Suprapubic skin (tissue), 4 donors: ENCODE data around the gene GALNT13. TPM values are rescaled to one million over a fixed set of nuclear protein-coding genes. Genes with fewer than 3 reads are reported as not detected.

Experiments
- DNase-seq, 2 donors: peaks; one replicate each; pipeline ENCODE4 v3.0.0-alpha.2; 2019; ENCODE audit warnings: low spot score in 2 of 2
- H3K27ac ChIP-seq: fragments of 200-600 bp; sonication (generic); one replicate; pipeline ENCODE4 v1.5.1; 2019
- H3K27me3 ChIP-seq: fragments of 200-600 bp; sonication (generic); one replicate; pipeline ENCODE4 v1.5.1; 2019
- H3K36me3 ChIP-seq: fragments of 200-600 bp; sonication (generic); one replicate; pipeline ENCODE4 v1.5.1; 2019
- H3K4me1 ChIP-seq: fragments of 200-600 bp; sonication (generic); one replicate; pipeline ENCODE4 v1.5.1; 2019
- H3K4me3 ChIP-seq: fragments of 200-600 bp; sonication (generic); one replicate; pipeline ENCODE4 v1.5.1; 2019; ENCODE audit warnings: mild to moderate bottlenecking
- H3K9me3 ChIP-seq: fragments of 200-600 bp; sonication (generic); one replicate; pipeline ENCODE4 v1.5.1; 2019
- CTCF ChIP-seq, 2 donors: fragments of 200-600 bp in 1 of 2; fragments of 450-650 bp in 1 of 2; sonication (generic) in 1 of 2; IDR thresholded peaks; one replicate each; pipeline ENCODE4 v1.5.1; 2016 to 2019; ENCODE audit warnings: antibody characterized with exemption in 2 of 2, mild to moderate bottlenecking in 1 of 2, moderate library complexity in 1 of 2
- EP300 ChIP-seq: sonication (generic); formaldehyde crosslinking; IDR thresholded peaks from one replicate; pipeline ENCODE4 v1.6.1; 2017; ENCODE audit warnings: antibody characterized with exemption
- POLR2A ChIP-seq, 2 donors: fragments of 450-650 bp; IDR thresholded peaks; one replicate each; pipeline ENCODE4 v1.6.1; 2017; ENCODE audit warnings: antibody characterized with exemption in 2 of 2, mild to moderate bottlenecking in 2 of 2, moderate library complexity in 2 of 2
- POLR2AphosphoS5 ChIP-seq, 3 donors: sonication (generic); formaldehyde crosslinking; IDR thresholded peaks; one replicate each; pipeline ENCODE4 v1.6.1; 2017; ENCODE audit warnings: antibody characterized with exemption in 3 of 3
- WGBS: methylation state at CpG from one replicate; pipeline ENCODE4 v1.1.5; 2018; 5-methylcytosine and 5-hydroxymethylcytosine counted together
- total RNA-seq, 4 donors: library from RNA; depleted of rRNA; stranded (reverse); fragments of >200 nt; gene quantifications; one replicate each; pipeline ENCODE4 v1.1.0, GENCODE V29; 2016

GALNT13 gene
- total RNA-seq, 4 donors from 2014 or later = 0.19 to 0.97 (median 0.54) TPM

- WGBS = 85% methylated on average over 2 of the region's 2 CpGs
- Histone ChIP-seq H3K27me3 (no peaks in the 10 kb centered on the region), H3K27ac (no peak overlapping the region), H3K36me3 (no peaks in the 10 kb centered on the region), H3K4me1 (no peaks in the 10 kb centered on the region), H3K9me3 (no peaks in the 10 kb centered on the region), H3K4me3 (no peak overlapping the region)
- TF ChIP-seq POLR2A (IDR thresholded peaks at IDR 0.05) (no peak), EP300 (no peak), POLR2AphosphoS5 (IDR thresholded peaks at IDR 0.05) (no peak), CTCF (IDR thresholded peaks at IDR 0.05) (no peak)
- no peak for DNase-seq
Observed at GRCh38 chr2:154427453-154427852, 555.7 kb downstream of the GALNT13 start.

GRCh38 chr2:154428022-154428421 lies 556.3 kb downstream of the GALNT13 start:
- 92% methylated on average over 8 of the region's 8 CpGs for WGBS
- TF ChIP-seq EP300 (no peak), POLR2AphosphoS5 (IDR thresholded peaks at IDR 0.05) (no peak), CTCF (IDR thresholded peaks at IDR 0.05) (no peak), POLR2A (IDR thresholded peaks at IDR 0.05) (no peak)

GRCh38 chr2:154433010-154433409 lies 561.3 kb downstream of the GALNT13 start:
- no peak for DNase-seq
- TF ChIP-seq POLR2AphosphoS5 (IDR thresholded peaks at IDR 0.05) = no peak
- no peak for TF ChIP-seq EP300
- no peak for TF ChIP-seq CTCF (IDR thresholded peaks at IDR 0.05)
- TF ChIP-seq POLR2A (IDR thresholded peaks at IDR 0.05) = no peak
- Histone ChIP-seq H3K27me3 (no peaks in the 10 kb centered on the region), H3K27ac (no peak overlapping the region), H3K4me3 (no peak overlapping the region), H3K4me1 (no peaks in the 10 kb centered on the region), H3K9me3 (no peaks in the 10 kb centered on the region), H3K36me3 (no peaks in the 10 kb centered on the region)

More at GRCh38 chr2:154428022-154428421, 556.3 kb downstream of the GALNT13 start:
- no peaks in the 10 kb centered on the region for H3K27me3 ChIP-seq
- no peaks in the 10 kb centered on the region for H3K36me3 ChIP-seq
- no peak for DNase-seq
- H3K4me1 ChIP-seq = no peaks in the 10 kb centered on the region
- no peak overlapping the region for H3K27ac ChIP-seq
- H3K9me3 ChIP-seq = no peaks in the 10 kb centered on the region
- no peak overlapping the region for H3K4me3 ChIP-seq

- H3K9me3 ChIP-seq = no peaks in the 10 kb centered on the region
- no peak overlapping the region for H3K27ac ChIP-seq
- WGBS = 80% methylated on average over 8 of the region's 8 CpGs
- no peak overlapping the region for H3K4me3 ChIP-seq
- TF ChIP-seq EP300 (no peak), CTCF (IDR thresholded peaks at IDR 0.05) (no peak), POLR2A (IDR thresholded peaks at IDR 0.05) (no peak), POLR2AphosphoS5 (IDR thresholded peaks at IDR 0.05) (no peak)
- H3K36me3 ChIP-seq = no peaks in the 10 kb centered on the region
- H3K4me1 ChIP-seq = no peaks in the 10 kb centered on the region
- DNase-seq = no peak
- no peaks in the 10 kb centered on the region for H3K27me3 ChIP-seq
Observed at GRCh38 chr2:154437104-154437503, 565.4 kb downstream of the GALNT13 start.

GRCh38 chr2:154439156-154439555 lies 567.4 kb downstream of the GALNT13 start:
- Histone ChIP-seq H3K36me3 (no peaks in the 10 kb centered on the region), H3K4me3 (no peak overlapping the region), H3K27me3 (no peaks in the 10 kb centered on the region), H3K9me3 (no peaks in the 10 kb centered on the region), H3K4me1 (no peaks in the 10 kb centered on the region), H3K27ac (no peak overlapping the region)
- TF ChIP-seq EP300 = no peak
- no peak for TF ChIP-seq POLR2AphosphoS5 (IDR thresholded peaks at IDR 0.05)
- TF ChIP-seq CTCF (IDR thresholded peaks at IDR 0.05) = no peak
- TF ChIP-seq POLR2A (IDR thresholded peaks at IDR 0.05) = no peak
- WGBS = 26% methylated on average over 2 of the region's 2 CpGs
- DNase-seq = no peak
